HEK293 (cell line): ENCODE measurements around the gene STOML1.

Source experiments
- CTCF ChIA-PET: fragments of 350-600 bp; formaldehyde crosslinking; extraction: SDS; loops from one replicate; lab custom pipeline; 2021; ENCODE audit warnings: antibody characterized with exemption; lab: Yijun Ruan, JAX
- POLR2A ChIA-PET: fragments of 300-600 bp; formaldehyde crosslinking; extraction: SDS; loops from one replicate; lab custom pipeline; 2020; ENCODE audit warnings: antibody characterized with exemption, inconsistent platforms; lab: Yijun Ruan, JAX
- H3K27ac ChIP-seq: fragments of 200-500 bp; sonication (Bioruptor generic); 2 replicates; pipeline ENCODE4 v1.5.1; 2014; ENCODE audit warnings: low read depth, low read length, control low read depth, inconsistent platforms; ENCODE audit errors: extremely low read depth
- H3K36me3 ChIP-seq, 2 experiments: fragments of 200-500 bp in 1 of 2; sonication (Bioruptor generic) in 1 of 2; 1 replicate in 1 of 2; 2 replicates in 1 of 2; pipeline ENCODE4 v1.5.1; 2014 to 2017; ENCODE audit warnings: inconsistent platforms in 2 of 2, low read length in 2 of 2; ENCODE audit not compliant: control insufficient read depth in 2 of 2, insufficient read depth in 1 of 2
- H3K4me1 ChIP-seq: fragments of 200-500 bp; sonication (Bioruptor generic); 2 replicates; pipeline ENCODE4 v1.5.1; 2014; ENCODE audit warnings: mild to moderate bottlenecking, low read length, inconsistent platforms; ENCODE audit not compliant: control insufficient read depth, insufficient read depth
- H3K4me3 ChIP-seq: 2 replicates; pipeline ENCODE4 v1.5.1; 2011; ENCODE audit warnings: low read depth, mild to moderate bottlenecking, control low read depth, low read length, moderate library complexity
- H3K9me3 ChIP-seq: fragments of 200-500 bp; sonication (Bioruptor generic); 2 replicates; pipeline ENCODE4 v1.5.1; 2014; ENCODE audit warnings: low read depth, low read length, inconsistent platforms; ENCODE audit not compliant: control insufficient read depth, insufficient read depth
- FEZF1 ChIP-seq: fragments of 450-650 bp; formaldehyde crosslinking; IDR thresholded peaks from 2 replicates; pipeline ENCODE4 v1.5.1; 2016; ENCODE audit warnings: missing biosample characterization, missing genetic modification characterization
- GLIS1 ChIP-seq: fragments of 450-650 bp; formaldehyde crosslinking; IDR thresholded peaks from 2 replicates; pipeline ENCODE4 v1.5.1; 2016; ENCODE audit warnings: missing biosample characterization, missing genetic modification characterization
- MYNN ChIP-seq: fragments of 450-650 bp; formaldehyde crosslinking; IDR thresholded peaks from 2 replicates; pipeline ENCODE4 v1.5.1; 2016; ENCODE audit warnings: missing biosample characterization, missing genetic modification characterization, borderline replicate concordance
- SCRT2 ChIP-seq: fragments of 450-650 bp; formaldehyde crosslinking; IDR thresholded peaks from 2 replicates; pipeline ENCODE4 v1.5.1; 2016; ENCODE audit warnings: missing biosample characterization, missing genetic modification characterization
- SETDB1 ChIP-seq: IDR thresholded peaks from one replicate; pipeline ENCODE4 v1.6.1; 2017; ENCODE audit warnings: mild to moderate bottlenecking, low read length, moderate library complexity, mixed read lengths; ENCODE audit not compliant: insufficient read length
- TCF7L2 ChIP-seq: IDR thresholded peaks from 2 replicates; pipeline ENCODE4 v1.6.1; 2011; ENCODE audit warnings: low read depth, mild to moderate bottlenecking, inconsistent platforms, low read length, moderate library complexity, borderline replicate concordance
- YY2 ChIP-seq: fragments of 450-650 bp; formaldehyde crosslinking; IDR thresholded peaks from 2 replicates; pipeline ENCODE4 v1.5.1; 2016; ENCODE audit warnings: missing biosample characterization, missing genetic modification characterization
- ZBTB21 ChIP-seq: fragments of 450-650 bp; formaldehyde crosslinking; IDR thresholded peaks from 2 replicates; pipeline ENCODE4 v1.5.1; 2017; ENCODE audit warnings: missing biosample characterization, missing genetic modification characterization
- ZNF114 ChIP-seq: fragments of 450-650 bp; formaldehyde crosslinking; IDR thresholded peaks from 2 replicates; pipeline ENCODE4 v1.5.0; 2017; ENCODE audit warnings: missing biosample characterization, missing genetic modification characterization
- ZNF121 ChIP-seq: fragments of 450-650 bp; formaldehyde crosslinking; IDR thresholded peaks from 2 replicates; pipeline ENCODE4 v1.5.1; 2016; ENCODE audit warnings: missing biosample characterization, missing genetic modification characterization
- ZNF19 ChIP-seq: fragments of 450-650 bp; formaldehyde crosslinking; IDR thresholded peaks from 2 replicates; pipeline ENCODE4; 2016; ENCODE audit warnings: missing biosample characterization, missing genetic modification characterization, low read depth
- ZNF223 ChIP-seq: fragments of 450-650 bp; formaldehyde crosslinking; IDR thresholded peaks from 2 replicates; pipeline ENCODE4 v1.5.1; 2016; ENCODE audit warnings: missing biosample characterization, missing genetic modification characterization
- ZNF239 ChIP-seq: fragments of 450-650 bp; formaldehyde crosslinking; IDR thresholded peaks from 2 replicates; pipeline ENCODE4 v1.5.1; 2016; ENCODE audit warnings: missing biosample characterization, missing genetic modification characterization
- ZNF426 ChIP-seq: fragments of 450-650 bp; formaldehyde crosslinking; IDR thresholded peaks from 2 replicates; pipeline ENCODE4 v1.5.1; 2017; ENCODE audit warnings: missing biosample characterization, missing genetic modification characterization, mild to moderate bottlenecking, inconsistent platforms, moderate library complexity
- ZNF48 ChIP-seq: fragments of 450-650 bp; formaldehyde crosslinking; IDR thresholded peaks from 2 replicates; pipeline ENCODE4 v1.5.1; 2016; ENCODE audit warnings: missing biosample characterization, missing genetic modification characterization
- ZNF623 ChIP-seq: fragments of 450-650 bp; formaldehyde crosslinking; IDR thresholded peaks from 2 replicates; pipeline ENCODE4 v1.5.1; 2016; ENCODE audit warnings: missing biosample characterization, missing genetic modification characterization
- ZNF664 ChIP-seq: fragments of 450-650 bp; formaldehyde crosslinking; IDR thresholded peaks from 2 replicates; pipeline ENCODE4 v1.5.1; 2016; ENCODE audit warnings: missing biosample characterization, missing genetic modification characterization
- ZNF701 ChIP-seq: fragments of 450-650 bp; formaldehyde crosslinking; IDR thresholded peaks from 2 replicates; pipeline ENCODE4 v1.5.1; 2016; ENCODE audit warnings: missing biosample characterization, missing genetic modification characterization
- ZNF791 ChIP-seq: fragments of 450-650 bp; formaldehyde crosslinking; IDR thresholded peaks from 2 replicates; pipeline ENCODE4 v1.5.1; 2016; ENCODE audit warnings: missing biosample characterization, missing genetic modification characterization
- TF ChIP-seq, protein P1 (sequence below): fragments of 450-650 bp; formaldehyde crosslinking; IDR thresholded peaks from 2 replicates; pipeline ENCODE4 v1.5.1; 2016; ENCODE audit warnings: missing biosample characterization, missing genetic modification characterization
- TF ChIP-seq, protein P2 (sequence below): fragments of 450-650 bp; formaldehyde crosslinking; IDR thresholded peaks from 2 replicates; pipeline ENCODE4 v1.5.1; 2016; ENCODE audit warnings: missing biosample characterization, missing genetic modification characterization
- TF ChIP-seq, protein P3 (sequence below): fragments of 450-650 bp; formaldehyde crosslinking; IDR thresholded peaks from 2 replicates; pipeline ENCODE4 v1.5.1; 2016; ENCODE audit warnings: missing biosample characterization, missing genetic modification characterization, borderline replicate concordance

STOML1 gene

DNA sequence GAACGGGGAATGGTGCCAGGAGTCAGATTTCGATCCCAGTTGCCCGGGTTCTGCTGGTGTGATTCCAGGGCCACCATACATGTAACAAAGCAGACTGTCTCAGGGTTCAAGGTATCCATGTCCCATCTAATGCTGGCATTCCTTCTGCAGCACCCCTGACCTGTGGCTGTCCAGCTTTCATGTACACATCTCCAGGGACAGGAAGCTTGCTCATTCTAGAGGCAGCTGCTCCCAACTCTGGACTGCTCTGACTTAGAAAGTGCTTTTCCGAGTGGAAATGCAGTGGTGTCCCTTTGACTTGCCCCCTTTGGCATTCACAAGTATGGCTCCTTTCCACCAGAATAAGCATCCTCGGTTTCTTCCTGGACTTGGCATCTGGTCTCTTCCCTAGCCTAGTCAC is 33.3 kb upstream of the STOML1 start:
- CTCF ChIA-PET: interaction anchor here (0.6 to 1.9 kb wide), 7 partner anchors 13 to 338 kb away, joined by 3 to 5 read pairs (median 3); no protein-coding TSS in a partner anchor
- Histone ChIP-seq H3K9me3 (no peaks in the 10 kb centered on the region), H3K4me1 (no peaks in the 10 kb centered on the region), H3K4me3 (no peak overlapping the region), H3K36me3 (peaks cover 10 to 42% of the 10 kb centered on the region in 2 experiments), H3K27ac (no peak overlapping the region)
- POLR2A ChIA-PET: no interaction called here
- no peak for TF ChIP-seq ZNF114 (tag by site-specific recombination)
- no peak for TF ChIP-seq GLIS1
- no peak for TF ChIP-seq ZNF791 (tag by site-specific recombination)
- TF ChIP-seq ZNF701: no peak
- no peak for TF ChIP-seq ZNF121 (tag by site-specific recombination)
- TF ChIP-seq TCF7L2: no peak
- TF ChIP-seq YY2: no peak
- TF ChIP-seq ZNF664 (tag by site-specific recombination): no peak
- no peak for TF ChIP-seq SCRT2 (tag by site-specific recombination)

DNA sequence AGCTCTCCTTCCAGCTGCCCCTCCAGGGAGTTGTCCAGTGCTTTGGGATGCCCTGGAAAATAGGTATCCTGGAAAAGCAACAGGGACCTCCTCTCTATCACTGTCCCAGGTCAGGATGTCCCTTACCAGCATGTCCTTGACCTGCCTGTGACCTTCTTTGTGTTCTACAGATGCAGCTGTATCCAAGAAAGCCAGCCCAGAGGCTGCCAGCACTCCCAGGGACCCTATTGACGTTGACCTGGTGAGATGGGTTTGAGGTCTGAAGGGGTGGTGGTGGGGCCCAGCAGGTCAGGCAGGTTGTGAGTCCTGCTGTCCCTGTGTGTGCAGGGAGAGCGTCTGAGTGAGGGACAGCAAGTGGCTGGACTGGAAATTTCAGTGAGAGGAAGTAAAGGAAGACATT is 32.6 kb upstream of the STOML1 start:
- TF ChIP-seq, protein P1, sequence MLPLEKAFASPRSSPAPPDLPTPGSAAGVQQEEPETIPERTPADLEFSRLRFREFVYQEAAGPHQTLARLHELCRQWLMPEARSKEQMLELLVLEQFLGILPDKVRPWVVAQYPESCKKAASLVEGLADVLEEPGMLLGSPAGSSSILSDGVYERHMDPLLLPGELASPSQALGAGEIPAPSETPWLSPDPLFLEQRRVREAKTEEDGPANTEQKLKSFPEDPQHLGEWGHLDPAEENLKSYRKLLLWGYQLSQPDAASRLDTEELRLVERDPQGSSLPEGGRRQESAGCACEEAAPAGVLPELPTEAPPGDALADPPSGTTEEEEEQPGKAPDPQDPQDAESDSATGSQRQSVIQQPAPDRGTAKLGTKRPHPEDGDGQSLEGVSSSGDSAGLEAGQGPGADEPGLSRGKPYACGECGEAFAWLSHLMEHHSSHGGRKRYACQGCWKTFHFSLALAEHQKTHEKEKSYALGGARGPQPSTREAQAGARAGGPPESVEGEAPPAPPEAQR: no peak
- no peak for TF ChIP-seq ZNF426 (tag by site-specific recombination)
- TF ChIP-seq ZNF223 (tag by site-specific recombination): no peak
- TF ChIP-seq, all 188 proteins: peak for 0
- no peak overlapping the region for H3K27ac ChIP-seq
- H3K9me3 ChIP-seq: no peaks in the 10 kb centered on the region
- H3K36me3 ChIP-seq: peaks cover 10 to 42% of the 10 kb centered on the region in 2 experiments
- CTCF ChIA-PET: interaction anchor here (0.9 to 1.9 kb wide), 7 partner anchors 12 to 60 kb away, joined by 3 to 5 read pairs (median 4); partner anchors contain the start of gene PML
- H3K4me3 ChIP-seq: no peak overlapping the region
- H3K4me1 ChIP-seq: no peaks in the 10 kb centered on the region
- POLR2A ChIA-PET: no interaction called here

DNA sequence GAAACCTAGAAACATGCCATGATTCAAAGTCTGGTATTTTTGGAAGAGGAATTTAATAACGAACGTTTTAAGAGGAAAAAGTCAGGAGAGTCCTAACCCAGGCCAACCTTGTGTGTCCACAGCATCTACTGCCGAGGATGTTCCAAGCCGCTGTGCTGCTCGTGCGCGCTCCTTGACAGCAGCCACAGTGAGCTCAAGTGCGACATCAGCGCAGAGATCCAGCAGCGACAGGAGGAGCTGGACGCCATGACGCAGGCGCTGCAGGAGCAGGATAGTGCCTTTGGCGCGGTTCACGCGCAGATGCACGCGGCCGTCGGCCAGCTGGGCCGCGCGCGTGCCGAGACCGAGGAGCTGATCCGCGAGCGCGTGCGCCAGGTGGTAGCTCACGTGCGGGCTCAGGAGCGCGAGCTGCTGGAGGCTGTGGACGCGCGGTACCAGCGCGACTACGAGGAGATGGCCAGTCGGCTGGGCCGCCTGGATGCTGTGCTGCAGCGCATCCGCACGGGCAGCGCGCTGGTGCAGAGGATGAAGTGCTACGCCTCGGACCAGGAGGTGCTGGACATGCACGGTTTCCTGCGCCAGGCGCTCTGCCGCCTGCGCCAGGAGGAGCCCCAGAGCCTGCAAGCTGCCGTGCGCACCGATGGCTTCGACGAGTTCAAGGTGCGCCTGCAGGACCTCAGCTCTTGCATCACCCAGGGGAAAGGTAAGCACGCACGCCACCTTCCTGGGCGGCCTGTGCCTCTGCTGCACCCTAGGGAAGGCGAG is 30.8 kb upstream of the STOML1 start:
- ChIA-PET POLR2A (no interaction called here), CTCF (interaction anchor here (0.7 kb wide), 1 partner anchor 13 kb away, joined by 3 read pairs; no protein-coding TSS in a partner anchor)
- H3K4me3 ChIP-seq: no peak overlapping the region
- peaks cover 10 to 42% of the 10 kb centered on the region in 2 experiments for H3K36me3 ChIP-seq
- no peaks in the 10 kb centered on the region for H3K4me1 ChIP-seq
- no peak overlapping the region for H3K27ac ChIP-seq
- no peaks in the 10 kb centered on the region for H3K9me3 ChIP-seq
- TF ChIP-seq ZNF239 (tag by site-specific recombination) (no peak), ZNF48 (tag by site-specific recombination) (no peak)

DNA sequence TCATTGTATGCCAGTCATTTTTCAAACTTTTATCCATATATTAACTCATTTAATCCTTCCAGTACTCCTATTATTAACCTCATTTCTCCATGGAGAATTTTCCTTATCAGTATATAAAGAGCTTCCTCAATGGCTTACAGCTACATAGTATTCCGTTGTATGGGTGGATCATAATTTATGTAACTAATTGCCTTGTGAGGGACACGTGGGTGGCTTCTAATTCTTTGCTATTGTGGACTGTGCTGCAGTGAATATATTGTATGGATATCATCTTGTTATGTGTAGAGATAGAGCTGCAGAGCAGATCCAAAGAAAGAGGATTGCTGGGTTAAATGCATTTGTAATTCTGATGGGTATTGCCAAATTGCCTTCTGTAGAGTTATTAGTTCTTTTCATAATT is 27.6 kb upstream of the STOML1 start:
- Histone ChIP-seq H3K4me3 (no peak overlapping the region), H3K4me1 (no peaks in the 10 kb centered on the region), H3K9me3 (no peaks in the 10 kb centered on the region), H3K27ac (no peak overlapping the region), H3K36me3 (peaks cover 3 to 30% of the 10 kb centered on the region in 2 experiments)
- POLR2A ChIA-PET: no interaction called here
- CTCF ChIA-PET: interaction anchor here (0.6 to 2.1 kb wide), 6 partner anchors 15 to 330 kb away, joined by 3 to 5 read pairs (median 4); partner anchors contain the start of gene STOML1
- no peak for TF ChIP-seq FEZF1
- TF ChIP-seq ZNF664 (tag by site-specific recombination): no peak
- TF ChIP-seq, protein P2, sequence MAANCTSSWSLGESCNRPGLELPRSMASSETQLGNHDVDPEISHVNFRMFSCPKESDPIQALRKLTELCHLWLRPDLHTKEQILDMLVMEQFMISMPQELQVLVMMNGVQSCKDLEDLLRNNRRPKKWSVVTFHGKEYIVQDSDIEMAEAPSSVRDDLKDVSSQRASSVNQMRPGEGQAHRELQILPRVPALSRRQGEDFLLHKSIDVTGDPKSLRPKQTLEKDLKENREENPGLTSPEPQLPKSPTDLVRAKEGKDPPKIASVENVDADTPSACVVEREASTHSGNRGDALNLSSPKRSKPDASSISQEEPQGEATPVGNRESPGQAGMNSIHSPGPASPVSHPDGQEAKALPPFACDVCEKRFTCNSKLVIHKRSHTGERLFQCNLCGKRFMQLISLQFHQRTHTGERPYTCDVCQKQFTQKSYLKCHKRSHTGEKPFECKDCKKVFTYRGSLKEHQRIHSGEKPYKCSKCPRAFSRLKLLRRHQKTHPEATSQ (tag by site-specific recombination): no peak
- no peak for TF ChIP-seq MYNN (tag by site-specific recombination)
- no peak for TF ChIP-seq SETDB1
- TF ChIP-seq ZNF623 (tag by site-specific recombination): no peak
- TF ChIP-seq, protein P3, sequence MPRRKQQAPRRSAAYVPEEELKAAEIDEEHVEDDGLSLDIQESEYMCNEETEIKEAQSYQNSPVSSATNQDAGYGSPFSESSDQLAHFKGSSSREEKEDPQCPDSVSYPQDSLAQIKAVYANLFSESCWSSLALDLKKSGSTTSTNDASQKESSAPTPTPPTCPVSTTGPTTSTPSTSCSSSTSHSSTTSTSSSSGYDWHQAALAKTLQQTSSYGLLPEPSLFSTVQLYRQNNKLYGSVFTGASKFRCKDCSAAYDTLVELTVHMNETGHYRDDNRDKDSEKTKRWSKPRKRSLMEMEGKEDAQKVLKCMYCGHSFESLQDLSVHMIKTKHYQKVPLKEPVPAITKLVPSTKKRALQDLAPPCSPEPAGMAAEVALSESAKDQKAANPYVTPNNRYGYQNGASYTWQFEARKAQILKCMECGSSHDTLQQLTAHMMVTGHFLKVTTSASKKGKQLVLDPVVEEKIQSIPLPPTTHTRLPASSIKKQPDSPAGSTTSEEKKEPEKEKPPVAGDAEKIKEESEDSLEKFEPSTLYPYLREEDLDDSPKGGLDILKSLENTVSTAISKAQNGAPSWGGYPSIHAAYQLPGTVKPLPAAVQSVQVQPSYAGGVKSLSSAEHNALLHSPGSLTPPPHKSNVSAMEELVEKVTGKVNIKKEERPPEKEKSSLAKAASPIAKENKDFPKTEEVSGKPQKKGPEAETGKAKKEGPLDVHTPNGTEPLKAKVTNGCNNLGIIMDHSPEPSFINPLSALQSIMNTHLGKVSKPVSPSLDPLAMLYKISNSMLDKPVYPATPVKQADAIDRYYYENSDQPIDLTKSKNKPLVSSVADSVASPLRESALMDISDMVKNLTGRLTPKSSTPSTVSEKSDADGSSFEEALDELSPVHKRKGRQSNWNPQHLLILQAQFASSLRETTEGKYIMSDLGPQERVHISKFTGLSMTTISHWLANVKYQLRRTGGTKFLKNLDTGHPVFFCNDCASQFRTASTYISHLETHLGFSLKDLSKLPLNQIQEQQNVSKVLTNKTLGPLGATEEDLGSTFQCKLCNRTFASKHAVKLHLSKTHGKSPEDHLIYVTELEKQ (tag by site-specific recombination): no peak
- no peak for TF ChIP-seq ZBTB21
- TF ChIP-seq ZNF19 (tag by site-specific recombination): no peak
